A673 (cell line): Measurements from ENCODE around the gene RNF115. TPM values are rescaled to one million over a fixed set of nuclear protein-coding genes. Genes with fewer than 3 reads are reported as not detected.

ENCODE experiments used
- BruUV-seq: library from RNA; stranded (reverse); fragments of 400-500 nt; replicated peaks from 2 replicates; lab custom pipeline; 2021; lab: Mats Ljungman, UMichigan
- CTCF ChIA-PET: fragments of 300-600 bp; sonication (Branson Sonifier 250); formaldehyde crosslinking; loops from one replicate; lab custom pipeline; 2022; ENCODE audit warnings: antibody characterized with exemption; lab: Charles Lee
- POLR2A ChIA-PET: fragments of 300-600 bp; sonication (Branson Sonifier 250); formaldehyde crosslinking; loops from one replicate; lab custom pipeline; 2022; ENCODE audit warnings: antibody characterized with exemption; ENCODE audit not compliant: low non-redundant PET; lab: Charles Lee
- DNase-seq: peaks from one replicate; pipeline ENCODE4 v3.0.0-alpha.2; 2015; ENCODE audit warnings: low spot score
- H3K27ac ChIP-seq: fragments of 200-600 bp; sonication (generic); 2 replicates; pipeline ENCODE4 v1.5.1; 2016; ENCODE audit warnings: mixed run types, low read depth, mild to moderate bottlenecking, mixed read lengths, antibody characterized with exemption, low read length; ENCODE audit not compliant: poor library complexity, severe bottlenecking
- H3K27me3 ChIP-seq: fragments of 200-600 bp; sonication (generic); replicated peaks from 2 replicates; pipeline ENCODE4 v1.6.1; 2017; ENCODE audit warnings: mixed run types, low read depth, mild to moderate bottlenecking, mixed read lengths, antibody characterized with exemption, low read length; ENCODE audit not compliant: insufficient read depth, poor library complexity
- H3K36me3 ChIP-seq: fragments of 200-600 bp; sonication (generic); 2 replicates; pipeline ENCODE4 v1.6.1; 2016; ENCODE audit warnings: mixed run types, mild to moderate bottlenecking, mixed read lengths, antibody characterized with exemption, low read length; ENCODE audit not compliant: insufficient read depth, poor library complexity, severe bottlenecking
- H3K4me1 ChIP-seq: fragments of 200-600 bp; sonication (generic); 2 replicates; pipeline ENCODE4 v1.6.1; 2017; ENCODE audit warnings: mixed run types, mild to moderate bottlenecking, mixed read lengths, antibody characterized with exemption, low read length; ENCODE audit not compliant: insufficient read depth, poor library complexity, severe bottlenecking
- H3K4me3 ChIP-seq: fragments of 200-600 bp; sonication (generic); 2 replicates; pipeline ENCODE4 v1.5.1; 2016; ENCODE audit warnings: low read depth, mixed run types, mild to moderate bottlenecking, mixed read lengths, low read length; ENCODE audit not compliant: poor library complexity, severe bottlenecking
- H3K9me3 ChIP-seq: fragments of 200-600 bp; sonication (generic); 2 replicates; pipeline ENCODE4 v1.6.1; 2016; ENCODE audit warnings: mixed run types, low read depth, mild to moderate bottlenecking, mixed read lengths, antibody characterized with exemption, low read length; ENCODE audit not compliant: poor library complexity, severe bottlenecking
- EZH2 ChIP-seq: fragments of 200-600 bp; sonication (generic); IDR thresholded peaks from 2 replicates; pipeline ENCODE4 v1.6.1; 2017; ENCODE audit warnings: borderline replicate concordance, low read depth, mild to moderate bottlenecking, mixed read lengths, antibody characterized with exemption, low read length; ENCODE audit not compliant: poor library complexity, severe bottlenecking
- intact Hi-C: fragments of 100-400 bp; cut with micrococcal nuclease; formaldehyde crosslinking; loops from one replicate; pipeline ENCODE4 v1.10.0; 2022; ENCODE audit not compliant: unreplicated experiment
- total RNA-seq: library from RNA; stranded (reverse); gene quantifications from 2 replicates; pipeline ENCODE4 v1.2.3, GENCODE V29; 2021
- TF ChIP-seq, protein P1 (sequence below): fragments of 300-800, 200-600 bp; sonication (generic); conservative IDR thresholded peaks from 2 replicates; pipeline ENCODE4 v1.5.1; 2017; ENCODE audit warnings: low read depth, mild to moderate bottlenecking, antibody characterized with exemption, low read length, moderate library complexity, mixed read lengths

The RNF115 gene
- total RNA-seq, 1 experiment from 2014 or later = 18.0 TPM

GRCh38 chr1:145717833-145718232 lies 106.1 kb downstream of the RNF115 start:
- BruUV-seq = no TSS peak
- DNase-seq = no peak
- no peaks in the 10 kb centered on the region for H3K27me3 ChIP-seq
- H3K4me1 ChIP-seq = peaks cover 4% of the 10 kb centered on the region
- intact Hi-C loops = no loop called here
- H3K4me3 ChIP-seq = no peak overlapping the region
- ChIA-PET CTCF (no interaction called here), POLR2A (no interaction called here)
- no peak overlapping the region for H3K27ac ChIP-seq
- H3K9me3 ChIP-seq = no peaks in the 10 kb centered on the region
- TF ChIP-seq, protein P1, sequence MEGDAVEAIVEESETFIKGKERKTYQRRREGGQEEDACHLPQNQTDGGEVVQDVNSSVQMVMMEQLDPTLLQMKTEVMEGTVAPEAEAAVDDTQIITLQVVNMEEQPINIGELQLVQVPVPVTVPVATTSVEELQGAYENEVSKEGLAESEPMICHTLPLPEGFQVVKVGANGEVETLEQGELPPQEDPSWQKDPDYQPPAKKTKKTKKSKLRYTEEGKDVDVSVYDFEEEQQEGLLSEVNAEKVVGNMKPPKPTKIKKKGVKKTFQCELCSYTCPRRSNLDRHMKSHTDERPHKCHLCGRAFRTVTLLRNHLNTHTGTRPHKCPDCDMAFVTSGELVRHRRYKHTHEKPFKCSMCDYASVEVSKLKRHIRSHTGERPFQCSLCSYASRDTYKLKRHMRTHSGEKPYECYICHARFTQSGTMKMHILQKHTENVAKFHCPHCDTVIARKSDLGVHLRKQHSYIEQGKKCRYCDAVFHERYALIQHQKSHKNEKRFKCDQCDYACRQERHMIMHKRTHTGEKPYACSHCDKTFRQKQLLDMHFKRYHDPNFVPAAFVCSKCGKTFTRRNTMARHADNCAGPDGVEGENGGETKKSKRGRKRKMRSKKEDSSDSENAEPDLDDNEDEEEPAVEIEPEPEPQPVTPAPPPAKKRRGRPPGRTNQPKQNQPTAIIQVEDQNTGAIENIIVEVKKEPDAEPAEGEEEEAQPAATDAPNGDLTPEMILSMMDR = no peak
- no peak for TF ChIP-seq EZH2
- no peaks in the 10 kb centered on the region for H3K36me3 ChIP-seq

DNA sequence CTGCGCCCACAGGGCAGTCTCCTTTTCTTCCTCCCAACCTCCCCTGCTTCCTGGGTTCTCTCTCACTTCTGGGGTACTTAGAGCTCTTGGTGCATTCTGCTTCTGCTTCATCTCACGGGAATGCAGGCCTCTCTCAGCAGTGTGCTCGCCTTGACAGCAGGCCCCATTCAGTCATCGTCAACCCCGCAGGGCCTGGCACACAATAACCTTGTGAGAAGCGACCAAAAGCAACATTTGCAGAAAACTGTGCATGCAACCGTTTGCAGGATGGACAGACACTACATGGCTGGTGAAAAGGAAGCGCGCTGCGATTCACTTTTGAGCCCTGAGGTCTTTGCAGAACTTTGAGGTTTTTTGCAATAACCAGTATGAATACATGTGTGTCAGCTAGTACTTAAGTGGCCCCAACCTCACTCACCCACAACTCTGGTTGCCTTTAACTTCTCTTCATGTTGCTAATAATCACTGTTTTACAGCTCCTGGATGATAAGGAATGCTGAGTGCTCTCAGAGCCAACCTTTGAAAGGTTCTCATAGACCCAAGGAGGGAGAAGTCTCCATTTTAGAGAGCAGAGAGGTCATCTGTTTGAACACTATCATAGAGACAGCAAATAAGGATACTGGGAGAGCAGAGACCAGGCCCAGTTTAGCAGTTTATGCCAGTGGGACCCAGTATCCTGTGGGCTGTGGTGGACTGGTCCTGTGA lies 107.1 kb downstream of the RNF115 start:
- no peak for DNase-seq
- no peak for TF ChIP-seq EZH2
- TF ChIP-seq, protein P1 = no peak
- no peaks in the 10 kb centered on the region for H3K36me3 ChIP-seq
- CTCF ChIA-PET = no interaction called here
- H3K27me3 ChIP-seq = no peaks in the 10 kb centered on the region
- intact Hi-C loops = no loop called here
- no peak overlapping the region for H3K27ac ChIP-seq
- H3K4me1 ChIP-seq = peaks cover 4% of the 10 kb centered on the region
- H3K9me3 ChIP-seq = no peaks in the 10 kb centered on the region
- no TSS peak for BruUV-seq
- POLR2A ChIA-PET = no interaction called here
- H3K4me3 ChIP-seq = no peak overlapping the region

- CTCF ChIA-PET = no interaction called here
- H3K27ac ChIP-seq = no peak overlapping the region
- intact Hi-C loops = no loop called here
- POLR2A ChIA-PET = interaction anchor here (0.6 kb wide), 1 partner anchor 56 kb away, joined by 3 read pairs; no protein-coding TSS in a partner anchor
- no peaks in the 10 kb centered on the region for H3K9me3 ChIP-seq
- H3K4me1 ChIP-seq = no peaks in the 10 kb centered on the region
- no peak for DNase-seq
- BruUV-seq = no TSS peak
- H3K4me3 ChIP-seq = no peak overlapping the region
- no peaks in the 10 kb centered on the region for H3K27me3 ChIP-seq
- TF ChIP-seq EZH2 = no peak
- TF ChIP-seq, protein P1 = no peak
- no peaks in the 10 kb centered on the region for H3K36me3 ChIP-seq
Measured at GRCh38 chr1:145714524-145715111, 109.3 kb downstream of the RNF115 start.
